ENCODE results near the gene HACD1. TPM values are rescaled to one million over a fixed set of nuclear protein-coding genes. Genes with fewer than 3 reads are reported as not detected.

Gene HACD1
- total RNA-seq, 2 donors from 2014 or later = 3.4 to 16.6 TPM

DNA sequence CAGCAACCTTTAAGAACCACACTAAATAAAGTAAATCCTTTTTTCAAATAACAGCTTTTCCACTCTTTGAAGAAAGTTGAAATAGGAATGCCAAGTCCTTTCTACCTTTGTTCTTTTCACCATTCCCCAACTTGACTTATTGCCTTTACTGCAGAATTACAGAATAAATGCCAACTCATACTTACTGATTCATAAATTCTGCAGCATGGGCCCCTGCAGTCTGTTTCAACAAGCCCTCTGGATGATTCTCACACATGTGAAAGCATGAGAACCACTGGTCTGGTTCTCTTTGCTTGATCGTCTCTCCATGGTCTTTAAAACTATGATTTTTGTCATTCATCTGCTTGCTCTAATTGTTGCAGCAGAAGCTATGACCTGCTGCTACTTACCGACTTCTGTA is 56.1 kb downstream of the HACD1 start:
- intact Hi-C loops (cut with DNase I) = no loop called here
- no peaks in the 10 kb centered on the region for H3K27me3 ChIP-seq
- no peaks in the 10 kb centered on the region for H3K4me1 ChIP-seq
- no peaks in the 10 kb centered on the region for H3K36me3 ChIP-seq
- DNase-seq = no peak
- no peak overlapping the region for H3K27ac ChIP-seq
- no peaks in the 10 kb centered on the region for H3K9me3 ChIP-seq
- TF ChIP-seq CTCF (IDR thresholded peaks at IDR 0.05) = no peak
- H3K9ac ChIP-seq (ENCODE audit: low read depth in 2 of 2, low read length in 2 of 2) = no peak overlapping the region
- H3K4me3 ChIP-seq = no peak overlapping the region

- Histone ChIP-seq H3K4me3 (no peak overlapping the region), H3K4me1 (no peaks in the 10 kb centered on the region), H3K27me3 (no peaks in the 10 kb centered on the region), H3K27ac (no peak overlapping the region), H3K9me3 (no peaks in the 10 kb centered on the region), H3K9ac (ENCODE audit: low read depth in 2 of 2, low read length in 2 of 2) (no peak overlapping the region), H3K36me3 (no peaks in the 10 kb centered on the region)
- TF ChIP-seq CTCF (IDR thresholded peaks at IDR 0.05) = no peak
- intact Hi-C loops (cut with DNase I) = no loop called here
- no peak for DNase-seq
These were observed 59.7 kb downstream of the HACD1 start for GRCh38 chr10:17557459-17557858.

DNA sequence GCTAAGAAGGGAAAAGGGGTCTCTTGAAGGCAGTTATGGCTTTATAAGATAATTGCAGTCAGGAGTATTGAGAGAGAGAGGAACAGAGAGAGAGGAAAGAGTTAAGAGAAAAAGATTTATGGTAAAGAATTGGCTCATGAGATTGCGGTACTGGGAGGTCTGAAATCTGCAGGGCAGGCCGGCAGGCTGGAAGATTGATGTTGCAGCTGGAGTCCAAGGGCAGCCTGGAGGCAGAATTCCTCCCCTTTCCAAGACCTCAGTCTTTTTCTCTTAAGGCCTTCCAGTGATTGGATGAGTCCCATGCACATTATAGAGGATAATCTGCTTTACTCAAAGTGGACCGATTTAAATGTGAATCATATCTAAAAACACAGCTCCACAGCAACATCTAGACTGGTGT is 68.4 kb downstream of the HACD1 start:
- no peak for DNase-seq
- no peaks in the 10 kb centered on the region for H3K27me3 ChIP-seq
- H3K4me3 ChIP-seq = no peak overlapping the region
- H3K4me1 ChIP-seq = no peaks in the 10 kb centered on the region
- H3K9ac ChIP-seq (ENCODE audit: low read depth in 2 of 2, low read length in 2 of 2) = no peak overlapping the region
- no peak for TF ChIP-seq CTCF (IDR thresholded peaks at IDR 0.05)
- H3K27ac ChIP-seq = no peak overlapping the region
- no peaks in the 10 kb centered on the region for H3K9me3 ChIP-seq
- intact Hi-C loops (cut with DNase I) = no loop called here
- H3K36me3 ChIP-seq = no peaks in the 10 kb centered on the region

DNA sequence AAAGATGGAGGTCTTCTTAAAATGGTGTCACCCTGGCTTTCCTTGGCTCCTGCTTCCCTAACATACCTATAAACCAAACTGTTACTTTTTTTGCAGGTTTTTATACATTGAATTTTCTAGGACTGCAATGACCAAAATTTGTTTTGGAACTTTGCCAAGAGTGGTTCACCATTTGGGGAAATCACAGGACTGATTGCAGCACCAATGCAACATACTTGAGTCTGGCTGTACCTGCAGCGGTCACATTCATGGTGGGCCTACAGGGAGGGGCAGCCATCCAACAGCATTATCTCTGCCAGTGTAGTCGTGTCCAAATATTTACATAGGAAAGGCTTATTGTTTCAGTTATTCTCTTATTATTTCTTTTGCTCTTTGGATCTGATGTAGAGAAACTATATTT is 69.0 kb downstream of the HACD1 start:
- H3K9ac ChIP-seq (ENCODE audit: low read depth in 2 of 2, low read length in 2 of 2) = no peak overlapping the region
- H3K9me3 ChIP-seq = no peaks in the 10 kb centered on the region
- no peak for TF ChIP-seq CTCF (IDR thresholded peaks at IDR 0.05)
- H3K27ac ChIP-seq = no peak overlapping the region
- DNase-seq = no peak
- H3K4me3 ChIP-seq = no peak overlapping the region
- intact Hi-C loops (cut with DNase I) = no loop called here
- H3K36me3 ChIP-seq = no peaks in the 10 kb centered on the region
- H3K4me1 ChIP-seq = no peaks in the 10 kb centered on the region
- no peaks in the 10 kb centered on the region for H3K27me3 ChIP-seq

DNA sequence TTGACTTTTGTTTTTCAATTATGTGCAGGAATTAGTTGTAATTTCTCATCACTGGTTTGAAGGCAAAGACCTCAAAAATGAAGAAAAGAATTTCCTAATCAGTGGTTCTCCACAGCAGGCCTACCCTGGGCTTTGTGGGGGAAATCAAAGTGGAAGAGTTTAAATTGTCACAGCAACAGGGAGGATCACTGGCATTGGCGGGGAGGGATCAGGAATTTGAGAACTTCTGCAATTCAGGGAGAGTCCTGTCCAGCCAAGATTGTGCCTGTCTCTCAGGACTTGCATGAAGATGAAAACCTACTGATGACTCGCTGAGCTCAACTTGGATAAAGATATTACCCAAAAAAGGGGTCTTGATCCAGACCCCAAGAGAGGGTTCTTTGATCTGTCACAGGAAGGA is 70.1 kb downstream of the HACD1 start:
- Histone ChIP-seq H3K27me3 (no peaks in the 10 kb centered on the region), H3K9ac (ENCODE audit: low read depth in 2 of 2, low read length in 2 of 2) (no peak overlapping the region), H3K4me3 (no peak overlapping the region), H3K27ac (no peak overlapping the region), H3K36me3 (no peaks in the 10 kb centered on the region), H3K4me1 (no peaks in the 10 kb centered on the region), H3K9me3 (no peaks in the 10 kb centered on the region)
- DNase-seq = no peak
- no peak for TF ChIP-seq CTCF (IDR thresholded peaks at IDR 0.05)
- intact Hi-C loops (cut with DNase I) = no loop called here

GRCh38 chr10:17544465-17544864 is 72.7 kb downstream of the HACD1 start:
- no peak overlapping the region for H3K9ac ChIP-seq (ENCODE audit: low read depth in 2 of 2, low read length in 2 of 2)
- H3K36me3 ChIP-seq = no peaks in the 10 kb centered on the region
- no peak for TF ChIP-seq CTCF (IDR thresholded peaks at IDR 0.05)
- H3K27me3 ChIP-seq = no peaks in the 10 kb centered on the region
- no peak overlapping the region for H3K4me3 ChIP-seq
- DNase-seq = no peak
- no peak overlapping the region for H3K27ac ChIP-seq
- intact Hi-C loops (cut with DNase I) = no loop called here
- H3K4me1 ChIP-seq = no peaks in the 10 kb centered on the region
- no peaks in the 10 kb centered on the region for H3K9me3 ChIP-seq
